GM23248 (cell line): ENCODE results near the gene CTDNEP1. TPM values are rescaled to one million over a fixed set of nuclear protein-coding genes. Genes with fewer than 3 reads are reported as not detected.
A peak's percentile ranks its signal among the peaks of the same experiment; 100 is the strongest.

Experiments
- DNase-seq: peaks from one replicate; pipeline ENCODE4 v3.0.0-alpha.2; 2015
- H2AFZ ChIP-seq: fragments of 200-600 bp; sonication (generic); 2 replicates; pipeline ENCODE4 v1.6.1; 2016; ENCODE audit warnings: antibody characterized with exemption
- H3F3A ChIP-seq: fragments of 200-600 bp; sonication (generic); 2 replicates; pipeline ENCODE4 v1.6.1; 2016; ENCODE audit warnings: mild to moderate bottlenecking, antibody characterized with exemption, mixed run types; ENCODE audit not compliant: insufficient read depth
- H3K27ac ChIP-seq: fragments of 200-600 bp; sonication (generic); 2 replicates; pipeline ENCODE4 v1.5.1; 2016; ENCODE audit warnings: mild to moderate bottlenecking
- H3K27me3 ChIP-seq: fragments of 200-600 bp; sonication (generic); replicated peaks from 2 replicates; pipeline ENCODE4 v1.6.1; 2016; ENCODE audit warnings: mild to moderate bottlenecking; ENCODE audit not compliant: insufficient read depth
- H3K36me3 ChIP-seq: fragments of 200-600 bp; sonication (generic); 2 replicates; pipeline ENCODE4 v1.6.1; 2016; ENCODE audit warnings: low read depth, mild to moderate bottlenecking
- H3K4me1 ChIP-seq: fragments of 200-600 bp; sonication (generic); 2 replicates; pipeline ENCODE4 v1.6.1; 2016; ENCODE audit warnings: mild to moderate bottlenecking; ENCODE audit not compliant: insufficient read depth
- H3K4me2 ChIP-seq: fragments of 200-600 bp; sonication (generic); one replicate; pipeline ENCODE4 v1.6.1; 2016; ENCODE audit warnings: mild to moderate bottlenecking; ENCODE audit not compliant: unreplicated experiment
- H3K4me3 ChIP-seq: fragments of 200-600 bp; sonication (generic); 2 replicates; pipeline ENCODE4 v1.5.1; 2016; ENCODE audit warnings: mild to moderate bottlenecking
- H3K79me2 ChIP-seq: fragments of 200-600 bp; sonication (generic); 2 replicates; pipeline ENCODE4 v1.6.1; 2016; ENCODE audit warnings: mild to moderate bottlenecking; ENCODE audit not compliant: insufficient read depth
- H3K9ac ChIP-seq: fragments of 200-600 bp; sonication (generic); 2 replicates; pipeline ENCODE4 v1.6.1; 2016; ENCODE audit warnings: mild to moderate bottlenecking
- H3K9me2 ChIP-seq: fragments of 200-600 bp; sonication (generic); 2 replicates; pipeline ENCODE4 v1.6.1; 2016; ENCODE audit warnings: mixed run types, mild to moderate bottlenecking, moderate library complexity; ENCODE audit not compliant: insufficient read depth
- H3K9me3 ChIP-seq: fragments of 200-600 bp; sonication (generic); one replicate; pipeline ENCODE4 v1.6.1; 2017; ENCODE audit warnings: low read depth
- H4K20me1 ChIP-seq: fragments of 200-600 bp; sonication (generic); 2 replicates; pipeline ENCODE4 v1.6.0; 2016; ENCODE audit not compliant: insufficient read depth
- EZH2 ChIP-seq: fragments of 200-600 bp; sonication (generic); IDR thresholded peaks from 2 replicates; pipeline ENCODE4 v1.6.1; 2018; ENCODE audit warnings: antibody characterized with exemption, mild to moderate bottlenecking; ENCODE audit not compliant: insufficient read depth, poor library complexity, severe bottlenecking
- EZH2phosphoT487 ChIP-seq: fragments of 200-600 bp; sonication (generic); IDR thresholded peaks from 2 replicates; pipeline ENCODE4 v1.6.1; 2018; ENCODE audit warnings: antibody characterized with exemption, moderate library complexity, mild to moderate bottlenecking, low read depth; ENCODE audit not compliant: insufficient read depth
- WGBS, 2 experiments: methylation state at CpG; one replicate each; pipeline ENCODE4 v1.1.6; 2015 to 2017; ENCODE audit warnings: low lambda C conversion rate in 2 of 2, low coverage in 1 of 2; ENCODE audit errors: missing lambda C conversion rate in 2 of 2; 5-methylcytosine and 5-hydroxymethylcytosine counted together
- in situ Hi-C: fragments of 300-500 bp; cut with MboI; formaldehyde crosslinking; loops from 2 replicates; pipeline ENCODE4 v1.15.0; 2020
- polyA plus RNA-seq: library from polyadenylated mRNA; unstranded; fragments of >200 nt; fragmentation: Nextera tagmentation; extraction: Ambion mirVana; gene quantifications from 2 replicates; pipeline ENCODE4 v1.2.1, GENCODE V29; 2016
- total RNA-seq: library from RNA; depleted of rRNA; stranded (reverse); fragments of >200 nt; shearing (Covaris generic); gene quantifications from 2 replicates; pipeline ENCODE4 v1.2.3, GENCODE V29; 2014; rRNA removed

Gene CTDNEP1
- total RNA-seq = 38.9 and 63.2 TPM in 2 replicates
- polyA plus RNA-seq = 30.0 and 30.7 TPM in 2 replicates

DNA sequence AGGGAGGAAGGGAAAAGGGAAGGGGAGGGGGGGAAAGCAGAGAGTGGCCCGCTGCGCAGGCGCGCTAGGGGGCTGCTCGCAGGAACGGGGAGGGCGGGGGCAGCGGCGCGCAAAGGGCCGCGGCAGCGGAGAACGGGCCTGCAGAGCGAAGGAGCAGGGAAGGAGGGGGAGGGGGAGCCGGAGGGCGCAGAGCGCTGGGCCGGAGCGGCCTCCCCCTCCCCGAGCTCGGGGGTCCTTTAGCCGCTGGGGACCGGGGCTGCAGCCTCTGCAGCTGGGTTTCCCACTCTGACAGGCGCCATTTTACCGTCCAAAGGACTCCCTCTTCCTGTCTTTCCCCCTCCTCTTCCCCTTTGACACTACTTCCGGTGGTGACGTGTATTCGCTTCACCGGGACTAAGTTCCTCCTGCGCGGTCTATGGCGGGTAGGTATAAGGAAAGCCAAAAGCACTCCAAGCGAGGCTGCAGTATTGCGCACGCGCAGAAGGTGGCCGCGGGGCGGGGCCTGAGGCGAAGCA, at the start of gene CTDNEP1:
CTDNEP1 (minus strand) TSS at position 74 of the 515 bp plus-strand sequence. CDS start 438 bp downstream, outside the sequence.
- DNase-seq = peak; percentile 99
- peaks cover 77% of the 10 kb centered on the region for H3K79me2 ChIP-seq
- peaks cover 13% of the 10 kb centered on the region for H3K4me1 ChIP-seq
- peak within 1 kb of the TSS; percentile 89 for H2AFZ ChIP-seq
- H3K4me3 ChIP-seq = peak within 1 kb of the TSS; percentile 97
- H3K27me3 ChIP-seq = no peaks in the 10 kb centered on the region
- H3K9me3 ChIP-seq = no peaks in the 10 kb centered on the region
- TF ChIP-seq EZH2phosphoT487 (no peak), EZH2 (no peak)
- 0 to 2% methylated on average over 24 to 41 of the region's 41 CpGs for WGBS, 2 experiments
- H3K9ac ChIP-seq = peak within 1 kb of the TSS; percentile 96
- in situ Hi-C loops = no loop called here
- H3K27ac ChIP-seq = peak within 1 kb of the TSS; percentile 99
- H3K36me3 ChIP-seq = peaks cover 20% of the 10 kb centered on the region
- H4K20me1 ChIP-seq = no peaks in the 10 kb centered on the region
- peaks cover 4% of the 10 kb centered on the region; the same call in 1 of the 2 replicates for H3F3A ChIP-seq
- H3K4me2 ChIP-seq = peak within 1 kb of the TSS; percentile 94
- H3K9me2 ChIP-seq = no peaks in the 10 kb centered on the region

DNA sequence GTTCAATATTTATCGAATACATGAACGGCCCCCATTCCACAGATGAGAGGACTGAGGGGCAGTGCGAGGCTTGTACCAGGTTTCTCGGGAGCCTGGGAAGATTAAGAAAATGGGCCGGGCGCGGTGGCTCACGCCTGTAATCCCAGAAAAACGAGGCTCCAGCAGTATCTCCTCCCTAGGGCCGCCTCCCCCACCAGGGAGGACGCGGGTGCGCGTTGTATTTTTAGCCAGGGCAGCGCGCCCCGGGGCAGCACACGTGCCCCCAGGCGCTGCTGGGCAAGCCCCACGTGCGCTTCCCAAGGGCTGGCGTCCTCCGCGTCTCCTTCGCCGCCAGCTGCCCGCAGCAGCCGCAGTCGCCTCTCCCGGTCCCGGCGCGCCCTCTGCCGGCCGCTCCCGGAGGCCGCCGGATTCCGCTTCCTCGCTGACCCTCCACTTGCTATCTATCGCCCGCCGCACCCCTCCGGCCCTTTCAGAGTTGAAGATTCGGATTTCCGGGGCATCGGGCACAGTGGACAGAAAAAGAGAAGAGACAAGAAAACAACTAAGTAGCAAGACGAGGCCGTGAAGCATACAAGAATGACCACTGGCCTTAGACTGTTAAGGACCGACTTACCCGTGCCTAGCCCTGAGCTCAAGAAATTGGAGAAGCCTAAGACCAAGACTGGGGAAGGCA, 44.8 kb upstream of the CTDNEP1 start:
- 5 to 6% methylated on average over 46 to 51 of the region's 51 CpGs for WGBS, 2 experiments
- H3K4me3 ChIP-seq = peak overlapping the region; percentile 44
- peak; percentile 95 for DNase-seq
- peaks cover 17% of the 10 kb centered on the region for H3K27me3 ChIP-seq
- H3K9me3 ChIP-seq = no peaks in the 10 kb centered on the region
- no peak for TF ChIP-seq EZH2phosphoT487
- TF ChIP-seq EZH2 = no peak
- no peaks in the 10 kb centered on the region for H3K36me3 ChIP-seq
- no peaks in the 10 kb centered on the region for H4K20me1 ChIP-seq
- peak overlapping the region; percentile 44 for H3K4me2 ChIP-seq
- no peaks in the 10 kb centered on the region for H3K4me1 ChIP-seq
- no peaks in the 10 kb centered on the region for H3K9me2 ChIP-seq
- H2AFZ ChIP-seq = peak overlapping the region; percentile 77
- no peaks in the 10 kb centered on the region for H3K79me2 ChIP-seq
- no peak overlapping the region for H3K27ac ChIP-seq
- peak overlapping the region; percentile 53 for H3K9ac ChIP-seq
- in situ Hi-C loops = no loop called here
- peaks cover 5% of the 10 kb centered on the region; the same call in 1 of the 2 replicates for H3F3A ChIP-seq

DNA sequence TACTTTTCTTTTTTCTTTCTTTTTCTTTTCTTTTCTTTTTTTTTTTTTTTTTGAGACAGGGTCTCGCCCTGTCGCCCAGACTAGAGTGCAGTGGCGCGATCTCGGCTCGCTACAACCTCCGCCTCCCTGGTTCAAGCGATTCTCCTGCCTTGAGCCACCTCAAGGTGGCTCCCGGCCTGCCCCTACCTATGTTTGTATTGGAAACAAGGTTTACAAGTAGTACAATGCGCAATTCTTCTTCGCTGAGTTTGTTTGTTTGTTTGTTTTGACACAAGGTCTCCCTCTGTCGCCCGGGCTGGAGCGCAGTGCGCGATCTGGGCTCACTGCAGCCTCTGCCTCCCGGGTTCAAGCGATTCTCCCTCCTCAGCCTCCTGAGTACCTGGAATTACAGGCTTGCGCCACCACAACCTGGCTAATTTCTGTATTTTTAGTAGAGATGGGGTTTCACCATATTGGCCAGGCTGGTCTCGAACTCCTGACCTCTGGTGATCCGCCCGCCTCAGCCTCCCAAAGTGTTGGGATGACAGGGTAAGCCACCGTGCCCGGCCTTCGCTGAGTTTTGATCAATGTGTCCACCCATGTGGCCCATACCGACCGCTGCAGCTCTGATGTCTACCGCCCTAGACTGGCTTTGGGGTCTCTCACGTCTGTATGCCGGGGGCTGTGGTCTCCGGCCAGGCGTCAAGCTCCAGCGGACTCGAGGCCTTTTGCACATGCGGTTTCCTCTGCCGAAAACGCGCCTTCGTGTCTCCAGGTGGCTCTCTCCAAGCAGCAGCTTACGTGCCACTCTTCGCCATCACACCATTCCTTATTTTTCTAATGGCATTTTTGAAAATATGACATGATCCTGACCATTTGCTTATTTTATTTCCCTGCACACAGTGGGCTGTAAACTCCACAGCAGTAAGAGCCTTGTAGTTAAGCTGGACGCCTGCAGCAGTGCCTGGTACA, 44.0 kb upstream of the CTDNEP1 start:
- no peak for DNase-seq
- H3K4me1 ChIP-seq = no peaks in the 10 kb centered on the region
- H4K20me1 ChIP-seq = no peaks in the 10 kb centered on the region
- H3K9ac ChIP-seq = peak overlapping the region; percentile 53
- H3F3A ChIP-seq = peaks cover 5% of the 10 kb centered on the region; the same call in 1 of the 2 replicates
- no peaks in the 10 kb centered on the region for H3K36me3 ChIP-seq
- peak overlapping the region; percentile 44 for H3K4me2 ChIP-seq
- no peak for TF ChIP-seq EZH2
- no peak for TF ChIP-seq EZH2phosphoT487
- H2AFZ ChIP-seq = peak overlapping the region; percentile 77
- H3K4me3 ChIP-seq = peak overlapping the region; percentile 44
- H3K79me2 ChIP-seq = no peaks in the 10 kb centered on the region
- H3K9me2 ChIP-seq = no peaks in the 10 kb centered on the region
- no peaks in the 10 kb centered on the region for H3K9me3 ChIP-seq
- H3K27me3 ChIP-seq = peaks cover 21% of the 10 kb centered on the region
- in situ Hi-C loops = no loop called here
- 78 to 79% methylated on average over 42 of the region's 42 CpGs for WGBS, 2 experiments
- H3K27ac ChIP-seq = no peak overlapping the region

DNA sequence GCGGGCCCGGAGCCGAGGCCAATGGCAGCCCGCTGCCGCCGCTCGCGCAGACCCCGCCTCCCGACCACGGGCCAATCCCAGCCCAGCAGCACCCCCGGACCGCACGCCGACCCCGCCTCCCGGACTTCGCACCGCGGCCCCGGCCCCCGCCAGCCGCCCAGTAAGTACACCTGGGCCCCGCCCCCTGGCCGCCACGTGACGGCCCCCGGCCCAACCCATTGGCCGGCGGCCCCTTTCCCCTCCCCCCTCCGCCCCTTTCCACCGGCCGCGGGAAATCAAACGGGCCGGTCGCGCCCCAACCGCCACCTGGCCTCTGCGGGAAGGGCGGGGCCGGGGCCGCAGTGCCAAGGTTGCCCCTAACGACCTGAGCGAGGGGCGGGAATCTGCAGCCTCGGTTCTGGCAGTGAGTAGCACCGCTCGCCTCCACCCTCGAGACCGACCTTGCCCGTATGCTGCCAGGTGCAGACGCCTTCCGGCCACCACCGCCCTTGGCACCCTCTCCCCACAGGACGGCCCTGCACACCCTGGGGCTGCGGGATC, 43.1 kb upstream of the CTDNEP1 start, which contains the start of gene YBX2:
YBX2 (minus strand) TSS at position 26 of the 540 bp plus-strand sequence. CDS start 139 bp downstream, outside the sequence.
- Histone ChIP-seq H3K4me2 (peak within 1 kb of the TSS; percentile 18), H3K79me2 (no peaks in the 10 kb centered on the region), H3K27me3 (peaks cover 21% of the 10 kb centered on the region), H3K9me2 (no peaks in the 10 kb centered on the region), H3K9ac (no peak within 1 kb of the TSS), H3K4me3 (peak within 1 kb of the TSS; percentile 28), H3F3A (peaks cover 5% of the 10 kb centered on the region; the same call in 1 of the 2 replicates), H2AFZ (no peak within 1 kb of the TSS), H3K27ac (no peak within 1 kb of the TSS), H4K20me1 (no peaks in the 10 kb centered on the region), H3K4me1 (no peaks in the 10 kb centered on the region), H3K36me3 (no peaks in the 10 kb centered on the region), H3K9me3 (no peaks in the 10 kb centered on the region)
- TF ChIP-seq EZH2phosphoT487 = no peak
- no peak for TF ChIP-seq EZH2
- DNase-seq = peak; percentile 52
- WGBS, 2 experiments = 6 to 7% methylated on average over 17 to 54 of the region's 57 CpGs
- in situ Hi-C loops = no loop called here
